A549 treated with ZK216348 at 1 μM for 4 hours (cell line): ENCODE data around the gene MRPL49. TPM values are rescaled to one million over a fixed set of nuclear protein-coding genes. Genes with fewer than 3 reads are reported as not detected.

ENCODE experiments used
- total RNA-seq: library from RNA; stranded (reverse); fragments of 200-300 nt; extraction: Qiagen RNA extraction; gene quantifications from 5 replicates; pipeline ENCODE4 v1.2.3, GENCODE V29; 2022; ENCODE audit warnings: low read depth

MRPL49 gene
- 56.2 to 79.8 TPM (median 71.3 TPM) in 5 replicates for total RNA-seq

GRCh38 chr11:65121865-65122696 is at the start of gene MRPL49, which contains the start of gene FAU:
TSS of gene MRPL49 (plus strand) at chr11:65122321. CDS start at chr11:65122347, 26 bp downstream.
TSS of gene FAU (minus strand) at chr11:65122134. CDS start at chr11:65121813, 321 bp downstream.

DNA sequence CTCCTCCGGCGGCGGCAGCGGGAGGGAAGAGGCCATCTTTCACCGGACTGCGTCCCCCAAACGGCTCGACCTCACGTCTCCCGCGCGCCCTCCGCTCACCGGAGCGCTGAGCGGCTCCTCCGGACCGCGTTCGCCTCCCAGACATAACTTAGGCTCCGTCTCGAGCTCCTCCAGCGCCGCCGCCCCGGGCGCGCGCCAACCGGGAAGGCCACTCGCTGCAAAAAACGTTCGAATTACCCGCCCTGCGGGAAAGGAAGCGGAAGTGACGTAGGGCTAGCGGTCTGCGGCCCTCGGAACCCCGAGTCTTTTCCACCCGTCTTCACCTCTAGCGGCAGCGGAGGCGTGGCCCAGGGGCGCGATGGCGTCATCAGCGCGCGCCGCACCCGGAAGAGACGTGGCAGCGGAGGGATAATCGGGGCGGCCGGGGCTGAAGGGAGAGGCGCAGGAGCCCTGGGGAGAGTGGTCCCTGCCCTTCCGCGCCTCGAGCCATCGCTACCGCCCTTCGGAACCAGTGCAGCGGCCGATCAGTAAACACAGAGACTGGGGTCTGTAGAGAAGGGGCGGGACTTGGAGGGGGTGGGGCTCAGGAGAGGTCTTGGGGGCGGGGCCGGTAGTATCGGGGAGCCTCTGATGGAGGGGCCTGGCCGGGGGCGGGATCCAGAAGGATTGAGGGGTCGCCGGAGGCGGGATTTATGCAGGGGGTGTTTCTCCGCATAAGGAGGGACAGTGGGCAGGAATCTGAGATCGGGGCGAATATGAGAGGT is 38.1 kb upstream of the MRPL49 start, which contains the start of the genes CDCA5 and ZFPL1:
TSS of gene CDCA5 (minus strand) at position 207 of the 764 bp plus-strand sequence. CDS start at position 145, 62 bp downstream.
TSS of gene ZFPL1 (plus strand) at position 389 of the 764 bp plus-strand sequence. CDS start 477 bp downstream, outside the sequence.

DNA sequence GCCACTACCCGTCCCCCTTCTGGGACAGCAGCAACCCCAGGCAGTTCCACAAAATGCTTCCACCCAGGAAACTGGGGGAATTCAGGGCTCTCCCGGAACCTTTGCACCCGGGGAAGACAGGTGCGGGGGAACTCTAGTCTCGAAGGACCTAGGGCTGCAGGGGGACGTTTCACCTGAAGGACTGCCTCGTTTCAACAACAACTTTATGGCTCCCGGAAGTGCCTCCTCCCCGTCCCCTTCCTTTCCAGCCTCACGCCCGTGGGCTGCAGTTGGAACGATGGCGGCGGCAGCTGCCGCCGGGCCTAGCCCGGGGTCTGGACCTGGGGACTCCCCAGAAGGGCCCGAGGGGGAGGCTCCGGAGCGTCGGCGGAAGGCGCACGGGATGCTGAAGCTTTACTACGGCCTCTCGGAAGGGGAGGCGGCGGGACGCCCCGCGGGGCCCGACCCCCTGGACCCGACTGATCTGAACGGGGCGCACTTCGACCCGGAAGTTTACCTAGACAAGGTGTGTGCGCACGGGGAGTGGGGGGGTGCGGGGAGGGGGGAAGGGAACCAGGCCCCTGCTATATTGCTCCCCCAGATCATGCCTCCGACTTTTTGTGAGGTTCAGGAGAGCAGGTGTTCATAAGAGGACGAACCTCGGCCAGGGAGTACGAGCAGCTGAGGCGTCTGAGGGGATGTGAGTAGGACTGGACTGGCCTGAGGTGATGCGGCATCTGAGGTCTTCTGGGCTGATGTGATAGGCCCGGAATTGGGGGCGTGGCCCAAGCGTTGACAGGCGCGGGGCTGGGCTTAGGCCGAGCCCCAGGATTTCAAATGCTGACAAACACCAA is 25.9 kb upstream of the MRPL49 start, which contains the start of gene VPS51:
TSS of gene VPS51 (plus strand) at position 241 of the 833 bp plus-strand sequence. CDS start at position 278, 37 bp downstream.

GRCh38 chr11:65111744-65112545 is 10.2 kb upstream of the MRPL49 start, which contains the start of gene TM7SF2:
TSS of gene TM7SF2 (plus strand) at chr11:65111872. CDS start at chr11:65112016, 144 bp downstream.

DNA sequence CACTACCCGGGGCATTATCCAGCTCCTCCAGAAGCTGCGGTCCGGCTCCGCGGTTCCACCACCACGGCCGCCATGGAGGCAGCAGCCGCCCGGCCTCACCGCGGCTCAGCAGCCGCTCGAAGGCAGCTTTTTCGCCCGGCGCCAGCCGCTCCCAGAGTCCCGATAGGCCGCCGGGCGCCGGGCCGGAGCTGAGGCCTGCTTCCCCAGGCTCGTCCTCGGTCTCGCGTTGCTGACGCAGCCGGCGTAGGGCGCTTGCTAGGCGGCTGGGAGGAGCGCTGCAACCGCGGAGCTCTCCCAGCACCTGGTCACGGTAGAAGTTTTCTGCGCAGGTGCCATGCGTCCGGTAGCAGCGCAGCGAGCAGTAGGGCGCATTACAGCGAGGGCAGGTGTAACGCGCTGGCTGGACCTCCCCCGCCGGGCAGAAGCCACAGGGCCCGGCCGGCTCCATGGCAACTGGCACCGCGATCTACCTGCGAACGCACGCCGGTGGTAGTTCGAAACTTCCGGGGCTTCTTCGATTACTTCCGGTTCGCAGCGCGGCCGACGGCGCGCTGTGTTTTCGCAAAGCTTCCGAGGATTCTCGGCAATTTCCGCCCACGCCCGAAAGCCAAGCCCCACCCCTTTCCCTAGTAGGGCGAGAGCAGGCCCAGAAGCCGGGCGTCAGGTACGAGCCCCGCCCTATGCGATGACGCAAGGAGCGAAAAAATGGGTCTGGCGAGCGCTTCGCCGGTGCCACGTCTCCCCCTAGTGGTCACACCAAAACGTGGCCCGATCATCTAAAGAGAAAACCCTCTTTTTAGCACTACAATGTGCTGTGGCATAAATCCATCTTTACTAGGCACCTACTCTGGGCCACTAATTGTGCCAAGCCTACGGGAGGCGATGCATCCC is 4.7 kb upstream of the MRPL49 start, which contains the start of gene ZNHIT2:
TSS of gene ZNHIT2 (minus strand) at position 496 of the 891 bp plus-strand sequence. CDS start at position 448, 48 bp downstream.

GRCh38 chr11:65134240-65134951 is 12.3 kb downstream of the MRPL49 start, which contains the start of gene SYVN1:
TSS of gene SYVN1 (minus strand) at chr11:65134519. CDS start at chr11:65133601, 918 bp downstream.

GRCh38 chr11:65170058-65170534 is 48.0 kb downstream of the MRPL49 start, which contains the start of gene SPDYC:
TSS of gene SPDYC (plus strand) at chr11:65170233. CDS start at chr11:65171358, 1,125 bp downstream.

Other genes with a start within 250 kb of the MRPL49 start
- gene EHD1, start 243.7 kb upstream of the MRPL49 start, total RNA-seq = 93.7 to 127 TPM (median 121 TPM) in 5 replicates
- gene ATG2A, start 205.1 kb upstream of the MRPL49 start, total RNA-seq = 10.9 to 23.2 TPM (median 22.0 TPM) in 5 replicates
- gene PPP2R5B, start 197.6 kb upstream of the MRPL49 start, total RNA-seq = 2.7 to 6.1 TPM (median 4.4 TPM) in 5 replicates
- gene GPHA2, start 186.4 kb upstream of the MRPL49 start, total RNA-seq = not detected in 5 replicates
- not detected in 5 replicates for gene MAJIN, start 150.2 kb upstream of the MRPL49 start, total RNA-seq
- gene BATF2, start 125.3 kb upstream of the MRPL49 start, total RNA-seq = 0.54 to 0.98 TPM (median 0.74 TPM) in 5 replicates
- 167 to 190 TPM (median 185 TPM) in 5 replicates for gene ARL2, start 108.2 kb upstream of the MRPL49 start, total RNA-seq
- gene SNX15, start 94.9 kb upstream of the MRPL49 start, total RNA-seq = 21.9 to 25.1 TPM (median 22.4 TPM) in 5 replicates
- 27.0 to 62.7 TPM (median 56.1 TPM) in 5 replicates for gene SAC3D1, start 81.1 kb upstream of the MRPL49 start, total RNA-seq
- not detected in 5 replicates for gene NAALADL1, start 63.8 kb upstream of the MRPL49 start, total RNA-seq
- 53.2 to 69.3 TPM (median 67.2 TPM) in 5 replicates for gene CDCA5, start 38.3 kb upstream of the MRPL49 start, total RNA-seq
- gene ZFPL1, start 38.1 kb upstream of the MRPL49 start, total RNA-seq = 29.6 to 35.3 TPM (median 30.6 TPM) in 5 replicates
- gene VPS51, start 26.1 kb upstream of the MRPL49 start, total RNA-seq = 49.7 to 55.7 TPM (median 55.4 TPM) in 5 replicates
- 3.7 to 10.9 TPM (median 5.7 TPM) in 5 replicates for gene TM7SF2, start 10.4 kb upstream of the MRPL49 start, total RNA-seq
- gene ZNHIT2, start 4.6 kb upstream of the MRPL49 start, total RNA-seq = 11.5 to 24.2 TPM (median 22.7 TPM) in 5 replicates
- gene FAU, start 187 bp upstream of the MRPL49 start, total RNA-seq = 660 to 1,037 TPM (median 959 TPM) in 5 replicates
- 24.2 to 45.2 TPM (median 43.1 TPM) in 5 replicates for gene SYVN1, start 12.2 kb downstream of the MRPL49 start, total RNA-seq
- not detected in 5 replicates for gene SPDYC, start 47.9 kb downstream of the MRPL49 start, total RNA-seq
- 75.9 to 131 TPM (median 115 TPM) in 5 replicates for gene CAPN1, start 59.6 kb downstream of the MRPL49 start, total RNA-seq
- 13.8 to 24.5 TPM (median 18.0 TPM) in 5 replicates for gene POLA2, start 139.6 kb downstream of the MRPL49 start, total RNA-seq
- gene CDC42EP2, start 192.5 kb downstream of the MRPL49 start, total RNA-seq = 13.7 to 22.4 TPM (median 14.9 TPM) in 5 replicates
- gene DPF2, start 211.5 kb downstream of the MRPL49 start, total RNA-seq = 39.2 to 48.6 TPM (median 42.1 TPM) in 5 replicates
- gene TIGD3, start 232.4 kb downstream of the MRPL49 start, total RNA-seq = 0.39 to 1.2 TPM (median 1.1 TPM) in 5 replicates